Measurements from ENCODE around the gene SNAP91. TPM values are rescaled to one million over a fixed set of nuclear protein-coding genes. Genes with fewer than 3 reads are reported as not detected.
"Not testable (repeated sequence)": the region's sequence is repeated elsewhere in the genome, so short reads cannot be mapped to it uniquely, and the experiment has no call there.

Gene SNAP91
- total RNA-seq, 4 donors from 2014 or later: 0.95 to 1.3 (median 1.2) TPM; not detected in 1

- Histone ChIP-seq H3K27ac (no peak overlapping the region), H3K4me3 (no peak overlapping the region), H3K36me3 (no peaks in the 10 kb centered on the region), H3K27me3 (no peaks in the 10 kb centered on the region), H3K9me3 (no peaks in the 10 kb centered on the region), H3K4me1 (no peaks in the 10 kb centered on the region)
- no peak for TF ChIP-seq POLR2A (IDR thresholded peaks at IDR 0.05)
- no peak for TF ChIP-seq CTCF (IDR thresholded peaks at IDR 0.05)
- DNase-seq: no peak
These were observed 149.9 kb downstream of the SNAP91 start for GRCh38 chr6:83558975-83559374.

- no peak overlapping the region for H3K27ac ChIP-seq
- H3K4me3 ChIP-seq: no peak overlapping the region
- no peaks in the 10 kb centered on the region for H3K9me3 ChIP-seq
- TF ChIP-seq POLR2A (IDR thresholded peaks at IDR 0.05) (no peak), CTCF (IDR thresholded peaks at IDR 0.05) (no peak)
- H3K36me3 ChIP-seq: no peaks in the 10 kb centered on the region
- H3K4me1 ChIP-seq: no peaks in the 10 kb centered on the region
- H3K27me3 ChIP-seq: no peaks in the 10 kb centered on the region
- no peak for DNase-seq
These were observed 152.0 kb downstream of the SNAP91 start for GRCh38 chr6:83556871-83557270.

DNA sequence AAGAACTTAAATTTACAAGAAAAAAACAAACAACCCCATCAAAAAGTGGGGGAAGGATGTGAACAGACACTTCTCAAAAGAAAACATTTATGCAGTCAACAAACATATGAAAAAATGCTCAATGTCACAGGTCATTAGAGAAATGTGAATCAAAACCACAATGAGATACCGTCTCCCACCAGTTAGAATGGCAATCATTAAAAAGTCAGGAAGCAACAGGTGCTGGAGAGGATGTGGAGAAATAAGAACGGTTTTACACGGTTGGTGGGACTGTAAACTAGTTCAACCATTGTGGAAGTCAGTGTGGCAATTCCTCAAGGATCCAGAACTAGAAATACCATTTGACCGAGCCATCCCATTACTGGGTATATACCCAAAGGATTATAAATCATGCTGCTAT is 157.2 kb downstream of the SNAP91 start:
- H3K4me1 ChIP-seq, H3K36me3 ChIP-seq, DNase-seq, H3K27ac ChIP-seq, H3K4me3 ChIP-seq, H3K27me3 ChIP-seq, H3K9me3 ChIP-seq: not testable (repeated sequence)

DNA sequence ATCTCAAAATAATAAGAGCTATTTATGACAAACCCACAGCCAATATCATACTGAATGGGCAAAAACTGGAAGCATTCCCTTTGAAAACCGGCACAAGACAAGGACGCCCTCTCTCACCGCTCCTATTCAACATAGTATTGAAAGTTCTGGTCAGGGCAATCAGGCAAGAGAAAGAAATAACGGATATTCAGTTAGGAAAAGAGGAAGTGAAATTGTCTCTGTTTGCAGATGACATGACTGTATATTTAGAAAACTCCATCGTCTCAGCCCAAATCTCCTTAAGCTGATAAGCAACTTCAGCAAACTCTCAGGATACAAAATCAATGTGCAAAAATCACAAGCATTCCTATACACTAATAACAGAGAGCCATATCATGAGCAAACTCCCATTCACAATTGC is 158.4 kb downstream of the SNAP91 start:
- H3K9me3 ChIP-seq, H3K27me3 ChIP-seq, H3K4me1 ChIP-seq, DNase-seq, H3K4me3 ChIP-seq, H3K36me3 ChIP-seq, H3K27ac ChIP-seq: not testable (repeated sequence)

DNA sequence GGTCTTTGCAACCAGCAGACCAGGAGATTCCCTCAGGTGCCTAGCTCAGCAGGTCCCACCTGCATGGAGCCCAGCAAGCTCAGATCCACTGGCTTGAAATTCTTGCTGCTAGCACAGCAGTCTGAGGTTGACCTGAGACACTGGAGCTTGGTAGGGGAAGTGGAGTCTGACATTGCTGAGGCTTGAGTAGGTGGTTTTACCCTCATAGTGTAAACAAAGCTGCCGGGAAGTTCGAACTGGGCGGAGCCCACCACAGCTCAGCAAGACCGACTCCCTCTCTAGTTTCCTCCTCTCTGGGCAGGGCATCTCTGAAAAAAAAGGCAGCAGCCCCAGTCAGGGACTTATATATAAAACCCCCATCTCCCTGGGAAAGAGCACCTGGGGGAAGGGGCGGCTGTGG is 162.3 kb downstream of the SNAP91 start:
- no peak for TF ChIP-seq CTCF (IDR thresholded peaks at IDR 0.05)

DNA sequence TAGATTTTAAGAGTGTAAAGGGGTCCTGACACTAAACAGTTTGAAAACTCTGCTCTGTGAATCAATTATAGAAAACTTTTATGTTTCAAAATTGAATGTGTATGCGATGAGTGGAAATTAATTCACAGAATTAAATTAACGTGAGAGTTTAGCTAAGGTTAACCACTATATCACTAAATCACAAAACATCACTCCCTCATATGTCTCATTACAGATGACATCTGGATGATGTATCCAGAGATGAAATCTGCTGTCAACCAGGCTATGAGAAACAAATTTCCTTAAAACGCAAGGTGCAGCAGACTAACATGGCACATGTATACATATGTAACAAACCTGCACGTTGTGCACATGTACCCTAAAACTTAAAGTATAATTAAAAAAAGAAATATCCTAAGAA is 169.2 kb downstream of the SNAP91 start:
- no peak for DNase-seq
- no peak for TF ChIP-seq CTCF (IDR thresholded peaks at IDR 0.05)
- no peak for TF ChIP-seq POLR2A (IDR thresholded peaks at IDR 0.05)
- Histone ChIP-seq H3K36me3 (no peaks in the 10 kb centered on the region), H3K27me3 (no peaks in the 10 kb centered on the region), H3K9me3 (no peaks in the 10 kb centered on the region), H3K4me1 (no peaks in the 10 kb centered on the region), H3K4me3 (no peak overlapping the region), H3K27ac (no peak overlapping the region)

More for the DNA sequence above, 162.3 kb downstream of the SNAP91 start:
- H3K36me3 ChIP-seq: no peaks in the 10 kb centered on the region
- H3K27me3 ChIP-seq: no peaks in the 10 kb centered on the region
- no peaks in the 10 kb centered on the region for H3K4me1 ChIP-seq
- H3K4me3 ChIP-seq: no peak overlapping the region
- DNase-seq: no peak
- no peaks in the 10 kb centered on the region for H3K9me3 ChIP-seq
- no peak overlapping the region for H3K27ac ChIP-seq
